ENCODE results near the gene NOP53.
"Not testable (repeated sequence)": the region's sequence is repeated elsewhere in the genome, so short reads cannot be mapped to it uniquely, and the experiment has no call there.

NOP53 gene

GRCh38 chr19:47745010-47745901 is at the start of gene NOP53:
NOP53 (plus strand) TSS chr19:47745546; CDS start chr19:47745560, 14 bp downstream.
- peak; percentile 91 to 94 for DNase-seq (ENCODE audit: low read depth in 2 of 2)

DNA sequence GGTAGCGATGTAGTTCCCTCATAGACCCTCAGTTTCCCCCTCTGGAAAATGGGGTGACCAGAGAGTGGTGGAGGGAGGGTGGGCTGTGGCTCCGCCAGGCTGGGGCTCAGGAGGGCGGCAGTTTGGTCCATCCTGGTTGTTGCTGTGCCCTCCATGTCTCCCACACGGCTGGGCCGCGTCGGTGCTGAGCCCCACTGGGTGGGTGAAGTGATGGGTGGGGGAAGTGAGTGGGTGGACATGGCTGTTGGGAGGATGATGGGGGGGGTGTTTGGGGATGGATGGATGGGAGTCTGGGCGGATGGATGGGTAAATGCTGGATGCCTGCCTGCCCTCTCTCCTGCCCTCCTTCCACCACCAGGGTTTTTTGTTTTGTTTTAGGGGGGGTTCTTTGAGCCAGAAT is 48.7 kb upstream of the NOP53 start:
- no peak for DNase-seq (ENCODE audit: low read depth in 2 of 2)

DNA sequence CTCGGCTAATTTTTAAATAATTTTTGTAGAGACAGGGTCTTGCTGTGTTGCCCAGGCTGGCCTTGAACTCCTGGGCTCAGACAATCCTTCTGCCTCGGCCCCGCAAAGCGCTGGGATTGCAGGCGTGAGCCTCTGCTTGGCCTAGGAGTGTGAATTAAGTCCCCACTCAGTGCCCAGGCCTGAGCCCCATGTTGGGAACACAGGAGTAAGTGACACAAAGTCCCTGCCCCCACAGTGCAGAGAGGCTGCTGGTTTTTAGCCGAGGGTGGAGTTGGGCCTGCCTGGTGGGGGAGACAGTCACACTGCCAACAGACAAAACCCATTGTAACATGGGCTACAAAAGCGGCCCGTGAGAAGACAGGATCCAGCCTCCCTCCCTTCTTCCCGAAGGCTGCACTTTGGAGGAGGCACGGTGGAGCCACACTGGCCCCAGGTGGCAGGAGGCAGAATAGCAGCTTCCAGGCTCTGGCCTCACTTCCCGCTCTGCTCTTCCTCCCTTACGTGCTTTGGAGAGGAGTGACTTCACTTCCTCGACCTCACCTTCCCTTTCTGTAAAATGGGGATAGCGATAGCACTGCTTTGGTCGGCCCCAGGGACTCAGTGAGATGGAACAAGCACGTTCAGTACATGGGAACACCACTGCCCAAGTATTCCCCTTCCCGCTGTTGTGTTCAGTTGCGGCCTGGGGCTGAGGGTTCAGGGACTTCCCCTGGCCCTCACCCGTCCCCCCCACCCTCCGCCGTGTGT is 47.3 kb upstream of the NOP53 start:
- DNase-seq (ENCODE audit: low read depth in 2 of 2) = peak; percentile 27 to 36

DNA sequence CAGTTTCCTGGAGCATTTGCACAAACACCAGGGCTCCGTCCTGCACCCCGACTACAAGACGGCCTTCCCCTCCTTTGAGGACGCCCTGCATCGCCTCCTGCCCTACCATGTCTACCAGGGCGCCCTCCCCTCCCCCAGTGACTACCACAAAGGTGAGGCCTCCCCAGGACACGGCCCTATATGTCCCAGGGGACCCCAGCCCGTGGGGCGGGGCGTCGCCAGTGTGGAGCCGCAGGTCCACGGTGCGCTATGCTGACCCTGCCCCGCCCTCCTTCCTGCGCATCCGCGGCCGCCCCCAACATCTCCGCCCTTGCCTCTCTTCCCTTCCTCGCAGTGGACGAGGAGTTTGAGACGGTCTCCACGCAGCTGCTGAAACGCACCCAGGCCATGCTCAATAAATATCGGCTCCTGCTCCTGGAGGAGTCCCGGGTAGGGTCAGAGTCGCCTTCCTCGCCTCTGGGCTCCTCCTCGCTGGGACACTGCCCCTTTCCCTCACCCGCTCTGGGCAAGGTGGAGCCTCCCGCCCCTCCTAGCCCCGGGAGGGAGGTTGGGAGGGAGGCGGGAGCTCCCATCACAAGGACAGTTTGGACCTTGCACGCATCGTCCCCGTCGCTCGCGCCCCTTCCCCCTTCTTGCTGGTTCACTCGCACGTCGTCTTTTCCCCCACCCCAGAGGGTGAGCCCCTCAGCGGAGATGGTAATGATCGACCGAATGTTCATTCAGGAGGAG is 46.6 kb upstream of the NOP53 start:
- no peak for DNase-seq (ENCODE audit: low read depth in 2 of 2)

GRCh38 chr19:47699360-47699917 is 45.9 kb upstream of the NOP53 start:
- DNase-seq (ENCODE audit: low read depth in 2 of 2) = peak; percentile 26 to 52

DNA sequence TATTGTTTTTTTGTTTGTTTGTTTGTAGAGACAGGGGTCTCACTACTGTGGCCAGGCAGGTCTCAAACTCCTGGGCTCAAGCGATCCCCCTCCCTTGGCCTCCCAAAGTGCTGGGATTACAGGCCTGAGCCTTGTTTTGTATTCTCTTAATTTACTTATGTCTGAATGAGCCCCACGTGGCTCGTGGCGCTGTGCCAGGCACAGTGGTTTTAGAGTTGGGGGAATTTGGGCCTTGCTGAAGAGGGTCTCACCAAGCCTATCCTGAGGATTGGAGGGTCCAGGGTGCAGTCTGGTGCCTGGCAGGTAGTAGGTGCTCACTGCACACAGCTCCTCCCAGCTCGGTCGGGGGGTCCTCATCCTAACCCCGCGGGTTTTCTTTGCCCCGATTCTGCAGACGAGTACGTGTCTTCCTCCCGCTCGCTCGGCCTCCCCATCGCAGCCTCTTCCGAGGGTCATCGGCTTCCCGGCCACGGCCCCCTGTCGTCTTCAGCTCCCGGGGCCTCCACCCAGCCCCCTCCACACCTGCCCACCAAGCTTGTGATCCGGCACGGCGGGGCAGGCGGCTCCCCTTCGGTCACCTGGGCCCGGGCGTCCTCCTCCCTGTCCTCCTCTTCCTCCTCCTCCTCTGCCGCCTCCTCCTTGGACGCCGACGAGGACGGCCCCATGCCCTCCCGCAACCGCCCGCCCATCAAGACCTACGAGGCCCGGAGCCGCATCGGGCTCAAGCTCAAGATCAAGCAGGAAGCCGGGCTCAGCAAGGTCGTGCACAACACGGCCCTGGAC is 44.2 kb upstream of the NOP53 start:
- no peak for DNase-seq (ENCODE audit: low read depth in 2 of 2)

DNA sequence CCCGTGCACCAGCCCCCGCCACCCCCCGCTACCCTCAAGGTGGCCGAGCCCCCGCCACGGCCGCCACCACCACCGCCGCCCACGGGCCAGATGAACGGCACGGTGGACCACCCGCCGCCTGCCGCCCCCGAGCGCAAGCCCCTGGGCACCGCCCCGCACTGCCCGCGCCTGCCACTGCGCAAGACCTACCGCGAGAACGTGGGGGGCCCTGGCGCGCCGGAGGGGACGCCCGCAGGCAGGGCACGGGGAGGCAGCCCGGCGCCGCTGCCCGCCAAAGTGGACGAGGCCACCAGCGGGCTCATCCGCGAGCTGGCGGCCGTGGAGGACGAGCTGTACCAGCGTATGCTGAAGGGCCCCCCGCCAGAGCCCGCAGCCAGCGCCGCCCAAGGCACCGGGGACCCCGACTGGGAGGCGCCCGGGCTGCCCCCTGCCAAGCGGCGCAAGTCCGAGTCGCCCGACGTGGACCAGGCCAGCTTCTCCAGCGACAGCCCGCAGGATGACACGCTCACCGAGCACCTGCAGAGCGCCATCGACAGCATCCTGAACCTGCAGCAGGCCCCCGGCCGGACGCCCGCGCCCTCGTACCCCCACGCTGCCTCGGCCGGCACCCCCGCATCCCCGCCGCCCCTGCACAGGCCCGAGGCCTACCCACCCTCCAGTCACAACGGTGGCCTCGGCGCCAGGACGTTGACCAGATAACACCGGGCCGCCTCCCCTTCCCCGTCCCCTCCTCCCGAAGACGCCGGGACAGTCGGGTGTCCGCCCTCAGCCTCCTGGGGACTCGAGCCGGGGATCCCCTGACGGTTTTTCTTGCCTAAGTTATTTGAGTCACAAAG is 43.4 kb upstream of the NOP53 start:
- no peak for DNase-seq (ENCODE audit: low read depth in 2 of 2)

- DNase-seq (ENCODE audit: low read depth in 2 of 2) = no peak
These were observed 42.7 kb upstream of the NOP53 start for GRCh38 chr19:47702671-47703070.

GRCh38 chr19:47703301-47703700 is 42.0 kb upstream of the NOP53 start:
- DNase-seq (ENCODE audit: low read depth in 2 of 2) = no peak

GRCh38 chr19:47704024-47704423 is 41.3 kb upstream of the NOP53 start:
- DNase-seq (ENCODE audit: low read depth in 2 of 2) = no peak

DNA sequence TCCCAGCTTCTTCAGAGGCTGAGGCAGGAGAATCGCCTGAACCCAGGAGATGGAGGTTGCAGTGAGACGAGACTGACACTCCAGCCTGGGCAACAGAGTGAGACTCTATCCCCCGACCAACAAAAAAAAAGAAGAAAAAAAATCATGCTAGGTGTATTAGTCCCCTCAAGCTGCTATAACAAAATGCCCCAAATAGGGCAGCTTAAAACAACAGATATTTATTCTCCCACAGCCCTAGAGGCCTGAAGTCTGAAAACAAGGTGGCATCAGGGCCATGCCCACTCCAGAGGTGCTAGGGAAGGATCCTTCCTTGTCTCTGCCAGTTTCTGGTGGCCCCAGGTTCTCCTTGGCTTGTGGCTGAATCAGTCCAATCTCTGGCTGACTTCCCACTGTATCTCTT is 40.7 kb upstream of the NOP53 start:
- no peak for DNase-seq (ENCODE audit: low read depth in 2 of 2)

GRCh38 chr19:47707135-47707925 is 38.0 kb upstream of the NOP53 start:
- DNase-seq (ENCODE audit: low read depth in 2 of 2) = peak; percentile 61 to 77

- no peak for DNase-seq (ENCODE audit: low read depth in 2 of 2)
These were observed 33.6 kb upstream of the NOP53 start for GRCh38 chr19:47711652-47712242.

DNA sequence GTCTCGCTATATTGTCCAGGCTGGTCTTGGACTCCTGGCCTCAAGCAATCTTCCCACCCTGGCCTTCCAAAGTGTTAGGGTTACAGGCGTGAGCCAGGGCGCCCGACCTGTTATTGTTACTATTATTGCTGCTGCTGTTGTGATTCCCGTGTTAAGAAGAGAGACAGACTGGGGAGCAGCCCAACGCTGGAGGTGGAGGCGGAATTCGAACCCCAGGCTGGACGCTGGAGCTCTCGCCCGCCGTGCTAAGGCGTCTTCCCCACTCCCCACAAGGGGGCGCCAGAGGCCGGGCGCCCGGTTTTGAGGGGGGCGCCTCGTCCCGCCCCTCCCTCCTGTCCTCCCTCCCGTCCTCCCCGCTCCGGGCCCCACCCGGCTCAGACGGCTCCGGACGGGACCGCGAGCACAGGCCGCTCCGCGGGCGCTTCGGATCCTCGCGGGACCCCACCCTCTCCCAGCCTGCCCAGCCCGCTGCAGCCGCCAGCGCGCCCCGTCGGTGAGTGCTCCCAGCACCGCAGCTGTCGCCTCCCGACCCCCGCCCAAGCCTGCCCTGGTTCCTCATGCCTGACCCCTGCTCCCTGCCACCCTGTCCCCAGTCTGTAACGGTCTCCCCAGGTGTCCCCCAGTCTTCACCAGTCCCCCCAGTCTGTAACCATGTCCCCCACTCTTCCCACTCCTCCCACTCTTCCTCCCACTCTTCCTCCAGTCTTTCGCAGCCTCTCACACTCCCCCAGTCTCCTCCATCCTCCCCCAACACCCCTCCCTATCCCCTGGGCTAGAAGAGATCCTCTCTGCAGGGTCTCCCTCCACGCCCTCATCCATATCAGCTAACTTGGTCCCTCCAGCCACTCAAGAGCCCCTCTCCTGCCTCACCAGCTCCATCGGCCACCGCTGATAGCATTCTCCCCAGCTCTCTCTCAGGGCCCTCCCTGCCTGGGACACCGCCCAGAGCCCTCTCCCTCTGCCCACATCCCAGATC is 32.0 kb upstream of the NOP53 start, which contains the start of gene EHD2:
EHD2 (plus strand) TSS at position 377 of the 976 bp plus-strand sequence. CDS start 3,191 bp downstream, outside the sequence.
- DNase-seq (ENCODE audit: low read depth in 2 of 2) = peak; percentile 41 to 46

DNA sequence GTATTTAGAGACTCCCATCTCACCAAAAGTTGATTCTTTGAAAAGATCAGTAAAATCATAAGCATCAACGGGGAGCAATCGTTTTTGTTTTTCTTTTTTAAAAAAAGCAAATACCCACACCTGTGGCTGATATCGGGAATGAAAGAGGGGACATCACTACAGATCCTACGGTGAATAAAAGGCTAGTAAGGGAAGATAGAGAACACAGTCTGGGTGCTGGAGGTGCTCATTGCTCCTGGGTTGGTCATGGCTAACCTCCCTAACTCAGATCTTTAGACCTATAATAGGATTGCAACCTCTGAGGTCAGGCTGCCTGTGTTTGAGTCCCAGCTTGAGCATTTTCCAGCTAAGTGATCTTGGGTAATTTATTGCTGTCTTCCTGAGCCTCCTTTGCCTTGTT is 31.0 kb upstream of the NOP53 start:
- no peak for DNase-seq (ENCODE audit: low read depth in 2 of 2)

GRCh38 chr19:47714855-47715254 is 30.5 kb upstream of the NOP53 start:
- DNase-seq (ENCODE audit: low read depth in 2 of 2) = not testable (repeated sequence)

DNA sequence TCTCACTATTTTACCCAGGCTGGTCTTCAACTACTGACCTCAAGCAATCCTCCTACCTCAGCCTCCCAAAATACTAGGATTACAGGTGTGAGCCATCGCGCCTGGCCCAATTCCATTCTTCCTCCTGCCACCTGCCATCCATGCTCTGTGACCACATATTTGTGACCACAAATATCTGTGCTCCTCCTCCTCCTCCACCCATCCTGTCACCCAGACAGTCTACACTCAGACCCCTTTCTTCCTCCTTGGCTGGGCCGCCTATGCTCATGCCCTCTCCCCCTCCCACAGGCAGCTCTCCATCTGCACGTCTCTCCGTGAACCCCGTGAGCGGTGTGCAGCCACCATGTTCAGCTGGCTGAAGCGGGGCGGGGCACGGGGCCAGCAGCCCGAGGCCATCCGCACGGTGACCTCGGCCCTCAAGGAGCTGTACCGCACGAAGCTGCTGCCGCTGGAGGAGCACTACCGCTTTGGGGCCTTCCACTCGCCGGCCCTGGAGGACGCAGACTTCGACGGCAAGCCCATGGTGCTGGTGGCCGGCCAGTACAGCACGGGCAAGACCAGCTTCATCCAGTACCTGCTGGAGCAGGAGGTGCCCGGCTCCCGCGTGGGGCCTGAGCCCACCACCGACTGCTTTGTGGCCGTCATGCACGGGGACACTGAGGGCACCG is 28.9 kb upstream of the NOP53 start:
- DNase-seq (ENCODE audit: low read depth in 2 of 2) = no peak

Data from stimulated activated CD8-positive, alpha-beta memory T cell treated with anti-CD3 and anti-CD28 coated beads, Interleukin-2, amount 100 ng/mL, for 48 hours (primary cell).